HEK293 (cell line): Measurements from ENCODE around the gene MESP2.

Experiments used
- CTCF ChIA-PET: fragments of 350-600 bp; formaldehyde crosslinking; extraction: SDS; loops from one replicate; lab custom pipeline; 2021; ENCODE audit warnings: antibody characterized with exemption; lab: Yijun Ruan, JAX
- POLR2A ChIA-PET: fragments of 300-600 bp; formaldehyde crosslinking; extraction: SDS; loops from one replicate; lab custom pipeline; 2020; ENCODE audit warnings: antibody characterized with exemption, inconsistent platforms; lab: Yijun Ruan, JAX
- H3K27ac ChIP-seq: fragments of 200-500 bp; sonication (Bioruptor generic); 2 replicates; pipeline ENCODE4 v1.5.1; 2014; ENCODE audit warnings: low read depth, low read length, control low read depth, inconsistent platforms; ENCODE audit errors: extremely low read depth
- H3K36me3 ChIP-seq, 2 experiments: fragments of 200-500 bp in 1 of 2; sonication (Bioruptor generic) in 1 of 2; 1 replicate in 1 of 2; 2 replicates in 1 of 2; pipeline ENCODE4 v1.5.1; 2014 to 2017; ENCODE audit warnings: inconsistent platforms in 2 of 2, low read length in 2 of 2; ENCODE audit not compliant: control insufficient read depth in 2 of 2, insufficient read depth in 1 of 2
- H3K4me1 ChIP-seq: fragments of 200-500 bp; sonication (Bioruptor generic); 2 replicates; pipeline ENCODE4 v1.5.1; 2014; ENCODE audit warnings: mild to moderate bottlenecking, low read length, inconsistent platforms; ENCODE audit not compliant: control insufficient read depth, insufficient read depth
- H3K4me3 ChIP-seq: 2 replicates; pipeline ENCODE4 v1.5.1; 2011; ENCODE audit warnings: low read depth, mild to moderate bottlenecking, control low read depth, low read length, moderate library complexity
- H3K9me3 ChIP-seq: fragments of 200-500 bp; sonication (Bioruptor generic); 2 replicates; pipeline ENCODE4 v1.5.1; 2014; ENCODE audit warnings: low read depth, low read length, inconsistent platforms; ENCODE audit not compliant: control insufficient read depth, insufficient read depth
- GLIS2 ChIP-seq: fragments of 450-650 bp; formaldehyde crosslinking; IDR thresholded peaks from 2 replicates; pipeline ENCODE4 v1.5.1; 2016; ENCODE audit warnings: missing biosample characterization, missing genetic modification characterization
- KLF7 ChIP-seq: fragments of 450-650 bp; formaldehyde crosslinking; IDR thresholded peaks from 2 replicates; pipeline ENCODE4 v1.5.1; 2016; ENCODE audit warnings: missing biosample characterization, missing genetic modification characterization, borderline replicate concordance
- SP3 ChIP-seq: fragments of 450-650 bp; formaldehyde crosslinking; IDR thresholded peaks from 2 replicates; pipeline ENCODE4 v1.5.1; 2016; ENCODE audit warnings: missing biosample characterization, missing genetic modification characterization
- ZBTB17 ChIP-seq: fragments of 450-650 bp; formaldehyde crosslinking; IDR thresholded peaks from 2 replicates; pipeline ENCODE4 v1.5.1; 2016; ENCODE audit warnings: missing biosample characterization, missing genetic modification characterization
- ZFHX2 ChIP-seq: fragments of 450-650 bp; formaldehyde crosslinking; conservative IDR thresholded peaks from 2 replicates; pipeline ENCODE4 v1.5.1; 2016; ENCODE audit warnings: missing biosample characterization, missing genetic modification characterization
- ZNF114 ChIP-seq: fragments of 450-650 bp; formaldehyde crosslinking; IDR thresholded peaks from 2 replicates; pipeline ENCODE4 v1.5.0; 2017; ENCODE audit warnings: missing biosample characterization, missing genetic modification characterization
- ZNF174 ChIP-seq: fragments of 450-650 bp; formaldehyde crosslinking; IDR thresholded peaks from 2 replicates; pipeline ENCODE4 v1.5.0; 2017; ENCODE audit warnings: missing biosample characterization, mild to moderate bottlenecking, missing genetic modification characterization
- ZNF223 ChIP-seq: fragments of 450-650 bp; formaldehyde crosslinking; IDR thresholded peaks from 2 replicates; pipeline ENCODE4 v1.5.1; 2016; ENCODE audit warnings: missing biosample characterization, missing genetic modification characterization
- ZNF292 ChIP-seq: fragments of 450-650 bp; formaldehyde crosslinking; IDR thresholded peaks from 2 replicates; pipeline ENCODE4 v1.5.1; 2016; ENCODE audit warnings: low read depth, missing biosample characterization, missing genetic modification characterization, borderline replicate concordance
- ZNF335 ChIP-seq: fragments of 450-650 bp; formaldehyde crosslinking; conservative IDR thresholded peaks from 2 replicates; pipeline ENCODE4 v1.5.1; 2016; ENCODE audit warnings: missing biosample characterization, missing genetic modification characterization
- ZNF404 ChIP-seq: fragments of 450-650 bp; formaldehyde crosslinking; IDR thresholded peaks from 2 replicates; pipeline ENCODE4 v1.5.1; 2017; ENCODE audit warnings: missing biosample characterization, missing genetic modification characterization
- ZNF558 ChIP-seq: fragments of 450-650 bp; formaldehyde crosslinking; IDR thresholded peaks from 2 replicates; pipeline ENCODE4 v1.5.1; 2016; ENCODE audit warnings: missing biosample characterization, missing genetic modification characterization
- ZNF560 ChIP-seq: fragments of 450-650 bp; formaldehyde crosslinking; IDR thresholded peaks from 2 replicates; pipeline ENCODE4 v1.5.1; 2017; ENCODE audit warnings: missing biosample characterization, missing genetic modification characterization, borderline replicate concordance
- ZNF626 ChIP-seq: fragments of 450-650 bp; sonication (Bioruptor Pico); formaldehyde crosslinking; IDR thresholded peaks from 2 replicates; pipeline ENCODE4 v1.5.1; 2018; ENCODE audit warnings: missing biosample characterization, missing genetic modification characterization, inconsistent platforms
- ZNF768 ChIP-seq: fragments of 450-650 bp; formaldehyde crosslinking; IDR thresholded peaks from 2 replicates; pipeline ENCODE4 v1.5.1; 2018; ENCODE audit warnings: missing biosample characterization, mild to moderate bottlenecking, missing genetic modification characterization
- ZNF777 ChIP-seq: fragments of 450-650 bp; formaldehyde crosslinking; IDR thresholded peaks from 2 replicates; pipeline ENCODE4 v1.5.1; 2017; ENCODE audit warnings: missing biosample characterization, missing genetic modification characterization, borderline replicate concordance
- TF ChIP-seq, protein P1 (sequence below): fragments of 450-650 bp; formaldehyde crosslinking; IDR thresholded peaks from 2 replicates; pipeline ENCODE4 v1.5.1; 2016; ENCODE audit warnings: missing biosample characterization, missing genetic modification characterization
- TF ChIP-seq, protein P2 (sequence below): fragments of 450-650 bp; formaldehyde crosslinking; IDR thresholded peaks from 2 replicates; pipeline ENCODE4 v1.5.1; 2016; ENCODE audit warnings: missing biosample characterization, missing genetic modification characterization
- TF ChIP-seq, protein P3 (sequence below): fragments of 450-650 bp; formaldehyde crosslinking; IDR thresholded peaks from 2 replicates; pipeline ENCODE4 v1.5.1; 2017; ENCODE audit warnings: missing biosample characterization, missing genetic modification characterization

MESP2 gene

DNA sequence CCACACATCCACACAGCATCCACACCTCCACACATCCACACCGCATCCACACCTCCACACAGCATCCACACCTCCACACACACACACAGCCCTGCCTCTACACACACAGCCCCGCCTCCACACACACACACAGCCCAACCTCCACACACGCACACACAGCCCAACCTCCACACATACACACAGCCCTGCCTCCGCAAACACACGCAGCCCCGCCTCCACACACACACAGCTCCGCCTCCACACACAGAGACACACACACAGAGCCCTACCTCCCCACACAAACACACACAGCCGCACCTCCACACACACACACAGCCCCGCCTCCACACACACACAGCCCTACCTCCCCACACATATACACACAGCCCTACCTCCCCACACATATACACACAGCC is 29.7 kb upstream of the MESP2 start (continued):
- TF ChIP-seq, protein P1, sequence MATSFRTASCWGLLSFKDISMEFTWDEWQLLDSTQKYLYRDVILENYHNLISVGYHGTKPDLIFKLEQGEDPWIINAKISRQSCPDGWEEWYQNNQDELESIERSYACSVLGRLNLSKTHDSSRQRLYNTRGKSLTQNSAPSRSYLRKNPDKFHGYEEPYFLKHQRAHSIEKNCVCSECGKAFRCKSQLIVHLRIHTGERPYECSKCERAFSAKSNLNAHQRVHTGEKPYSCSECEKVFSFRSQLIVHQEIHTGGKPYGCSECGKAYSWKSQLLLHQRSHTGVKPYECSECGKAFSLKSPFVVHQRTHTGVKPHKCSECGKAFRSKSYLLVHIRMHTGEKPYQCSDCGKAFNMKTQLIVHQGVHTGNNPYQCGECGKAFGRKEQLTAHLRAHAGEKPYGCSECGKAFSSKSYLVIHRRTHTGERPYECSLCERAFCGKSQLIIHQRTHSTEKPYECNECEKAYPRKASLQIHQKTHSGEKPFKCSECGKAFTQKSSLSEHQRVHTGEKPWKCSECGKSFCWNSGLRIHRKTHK (tag by site-specific recombination): no peak
- TF ChIP-seq SP3 (tag by site-specific recombination) (peak; percentile 44), ZNF626 (no peak), ZFHX2 (tag by site-specific recombination) (peak; percentile 99)

DNA sequence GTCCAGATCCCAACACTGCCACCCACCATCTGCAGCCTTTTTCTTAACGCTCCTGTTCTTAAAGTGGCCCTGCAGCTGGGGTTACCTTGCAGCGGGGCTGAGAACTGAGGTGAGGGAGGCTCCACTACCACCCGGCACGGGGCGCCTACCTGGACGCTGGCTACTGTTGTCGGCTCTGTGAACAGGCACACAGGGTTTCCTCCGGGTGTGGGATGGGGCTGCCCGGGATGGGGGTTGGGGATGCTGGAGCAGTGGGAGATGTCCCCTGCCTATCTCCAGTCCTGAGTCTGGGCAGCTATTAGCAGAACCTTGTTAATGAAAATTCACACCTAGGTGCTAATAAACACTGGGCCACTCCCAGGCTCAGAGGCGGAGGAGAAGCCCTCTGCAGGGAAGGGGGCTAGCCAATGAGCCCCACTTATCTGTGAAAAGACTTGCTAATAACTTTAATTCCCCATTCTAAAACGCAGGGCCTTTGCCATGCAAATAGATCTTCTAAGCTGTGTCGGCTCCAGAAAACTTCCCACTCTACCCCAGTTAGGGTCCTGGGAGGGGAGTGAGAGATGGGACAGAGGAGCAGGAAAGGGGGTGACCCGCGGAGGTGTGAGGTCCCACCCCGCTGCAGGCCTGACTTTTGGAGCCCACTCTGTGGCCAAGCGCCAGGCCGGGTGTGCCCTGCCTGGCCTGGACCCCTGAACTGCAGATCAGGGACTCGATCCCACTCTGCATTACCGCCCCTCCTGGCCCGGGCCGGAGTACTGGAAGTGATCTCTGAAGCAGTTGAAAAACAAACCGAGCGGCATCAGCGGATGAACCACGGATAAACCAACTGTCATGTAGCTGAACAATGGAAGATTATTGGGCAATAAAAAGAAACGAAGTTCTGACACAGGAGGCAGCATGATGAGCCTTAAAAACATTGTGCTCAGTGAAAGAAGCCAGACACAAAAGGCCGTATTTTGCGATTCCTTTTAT is 28.1 kb upstream of the MESP2 start:
- Histone ChIP-seq H3K9me3 (no peaks in the 10 kb centered on the region), H3K4me1 (peaks cover 8% of the 10 kb centered on the region; the same call in 1 of the 2 replicates), H3K4me3 (no peak overlapping the region), H3K27ac (no peak overlapping the region), H3K36me3 (no peaks in the 10 kb centered on the region; a peak in 1 of 3 replicates)
- no peak for TF ChIP-seq ZNF174 (tag by site-specific recombination)
- TF ChIP-seq ZNF558: no peak
- TF ChIP-seq ZNF768 (tag by site-specific recombination): no peak
- TF ChIP-seq ZBTB17 (tag by site-specific recombination): no peak
- no peak for TF ChIP-seq GLIS2 (tag by site-specific recombination)
- TF ChIP-seq ZNF114 (tag by site-specific recombination): no peak
- no peak for TF ChIP-seq ZNF292
- no peak for TF ChIP-seq ZNF335 (tag by site-specific recombination)
- TF ChIP-seq, protein P2, sequence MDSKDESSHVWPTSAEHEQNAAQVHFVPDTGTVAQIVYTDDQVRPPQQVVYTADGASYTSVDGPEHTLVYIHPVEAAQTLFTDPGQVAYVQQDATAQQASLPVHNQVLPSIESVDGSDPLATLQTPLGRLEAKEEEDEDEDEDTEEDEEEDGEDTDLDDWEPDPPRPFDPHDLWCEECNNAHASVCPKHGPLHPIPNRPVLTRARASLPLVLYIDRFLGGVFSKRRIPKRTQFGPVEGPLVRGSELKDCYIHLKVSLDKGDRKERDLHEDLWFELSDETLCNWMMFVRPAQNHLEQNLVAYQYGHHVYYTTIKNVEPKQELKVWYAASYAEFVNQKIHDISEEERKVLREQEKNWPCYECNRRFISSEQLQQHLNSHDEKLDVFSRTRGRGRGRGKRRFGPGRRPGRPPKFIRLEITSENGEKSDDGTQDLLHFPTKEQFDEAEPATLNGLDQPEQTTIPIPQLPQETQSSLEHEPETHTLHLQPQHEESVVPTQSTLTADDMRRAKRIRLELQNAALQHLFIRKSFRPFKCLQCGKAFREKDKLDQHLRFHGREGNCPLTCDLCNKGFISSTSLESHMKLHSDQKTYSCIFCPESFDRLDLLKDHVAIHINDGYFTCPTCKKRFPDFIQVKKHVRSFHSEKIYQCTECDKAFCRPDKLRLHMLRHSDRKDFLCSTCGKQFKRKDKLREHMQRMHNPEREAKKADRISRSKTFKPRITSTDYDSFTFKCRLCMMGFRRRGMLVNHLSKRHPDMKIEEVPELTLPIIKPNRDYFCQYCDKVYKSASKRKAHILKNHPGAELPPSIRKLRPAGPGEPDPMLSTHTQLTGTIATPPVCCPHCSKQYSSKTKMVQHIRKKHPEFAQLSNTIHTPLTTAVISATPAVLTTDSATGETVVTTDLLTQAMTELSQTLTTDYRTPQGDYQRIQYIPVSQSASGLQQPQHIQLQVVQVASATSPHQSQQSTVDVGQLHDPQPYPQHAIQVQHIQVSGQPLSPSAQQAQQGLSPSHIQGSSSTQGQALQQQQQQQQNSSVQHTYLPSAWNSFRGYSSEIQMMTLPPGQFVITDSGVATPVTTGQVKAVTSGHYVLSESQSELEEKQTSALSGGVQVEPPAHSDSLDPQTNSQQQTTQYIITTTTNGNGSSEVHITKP (tag by site-specific recombination): no peak
- no peak for TF ChIP-seq KLF7 (tag by site-specific recombination)
- no peak for TF ChIP-seq ZNF777 (tag by site-specific recombination)
- no peak for TF ChIP-seq ZNF560
- TF ChIP-seq ZNF223 (tag by site-specific recombination): no peak
- no peak for TF ChIP-seq ZNF404 (tag by site-specific recombination)
- TF ChIP-seq, protein P3, sequence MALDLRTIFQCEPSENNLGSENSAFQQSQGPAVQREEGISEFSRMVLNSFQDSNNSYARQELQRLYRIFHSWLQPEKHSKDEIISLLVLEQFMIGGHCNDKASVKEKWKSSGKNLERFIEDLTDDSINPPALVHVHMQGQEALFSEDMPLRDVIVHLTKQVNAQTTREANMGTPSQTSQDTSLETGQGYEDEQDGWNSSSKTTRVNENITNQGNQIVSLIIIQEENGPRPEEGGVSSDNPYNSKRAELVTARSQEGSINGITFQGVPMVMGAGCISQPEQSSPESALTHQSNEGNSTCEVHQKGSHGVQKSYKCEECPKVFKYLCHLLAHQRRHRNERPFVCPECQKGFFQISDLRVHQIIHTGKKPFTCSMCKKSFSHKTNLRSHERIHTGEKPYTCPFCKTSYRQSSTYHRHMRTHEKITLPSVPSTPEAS: no peak
- CTCF ChIA-PET: interaction anchor here (0.6 to 1.1 kb wide), 7 partner anchors 13 to 1208 kb away, joined by 3 read pairs; no protein-coding TSS in a partner anchor
- POLR2A ChIA-PET: no interaction called here
